GM18858 (cell line): ENCODE data around the gene ING5.
A peak's percentile ranks its signal among the peaks of the same experiment; 100 is the strongest.

Experiments
- ATAC-seq: cut with Tn5 transposase; IDR thresholded peaks from one replicate; pipeline ENCODE4 v1.9.1; 2021; ENCODE audit not compliant: unreplicated experiment

The ING5 gene

GRCh38 chr2:241672243-241673188 is 29.3 kb upstream of the ING5 start:
- ATAC-seq, result no peak

GRCh38 chr2:241673189-241673663 is 28.6 kb upstream of the ING5 start:
- no peak for ATAC-seq

GRCh38 chr2:241673797-241674725 is 27.8 kb upstream of the ING5 start:
- ATAC-seq, result no peak

GRCh38 chr2:241675885-241676284 is 26.0 kb upstream of the ING5 start:
- ATAC-seq, result no peak

- ATAC-seq, result no peak
Measured at GRCh38 chr2:241676665-241677064, 25.2 kb upstream of the ING5 start.

- ATAC-seq, result no peak
Measured at GRCh38 chr2:241677392-241677791, 24.4 kb upstream of the ING5 start.

- ATAC-seq, result no peak
Measured at GRCh38 chr2:241678307-241678706, 23.5 kb upstream of the ING5 start.

- no peak for ATAC-seq
Measured at GRCh38 chr2:241678784-241679540, 22.9 kb upstream of the ING5 start.

- ATAC-seq, result no peak
Measured at GRCh38 chr2:241680044-241680443, 21.8 kb upstream of the ING5 start.

- ATAC-seq, result no peak
Measured at GRCh38 chr2:241680827-241681599, 20.8 kb upstream of the ING5 start.

GRCh38 chr2:241686324-241686649 is 15.6 kb upstream of the ING5 start:
- ATAC-seq, result peak; percentile 10

GRCh38 chr2:241686650-241687425 is 15.0 kb upstream of the ING5 start, which contains the start of gene DTYMK:
DTYMK (minus strand) TSS chr2:241686815; CDS start chr2:241686783, 32 bp downstream.
- peak; percentile 84 for ATAC-seq

GRCh38 chr2:241689306-241689705 is 12.5 kb upstream of the ING5 start:
- no peak for ATAC-seq

GRCh38 chr2:241690202-241690717 is 11.6 kb upstream of the ING5 start:
- no peak for ATAC-seq

- ATAC-seq, result no peak
Measured at GRCh38 chr2:241692448-241692847, 9.4 kb upstream of the ING5 start.

GRCh38 chr2:241695651-241696050 is 6.2 kb upstream of the ING5 start:
- no peak for ATAC-seq

- no peak for ATAC-seq
Measured at GRCh38 chr2:241701149-241701398, 765 bp upstream of the ING5 start.

GRCh38 chr2:241702155-241703031 is 554 bp downstream of the ING5 start:
- peak; percentile 64 for ATAC-seq
